A549 (cell line): ENCODE results near the gene ITGB1. TPM values are rescaled to one million over a fixed set of nuclear protein-coding genes. Genes with fewer than 3 reads are reported as not detected.

ENCODE experiments used
- ATAC-seq, 2 experiments: fragments of 200-7000 bp in 1 of 2; fragments of >200 bp in 1 of 2; cut with Nextera tagmentation in 1 of 2; cut with Tn5 transposase in 1 of 2; 3 replicates each; pipeline versions ENCODE4 v1.8.0 to v1.9.1; 2018 to 2020; ENCODE audit warnings: mild to moderate bottlenecking in 1 of 2, moderate library complexity in 1 of 2
- CTCF ChIA-PET: fragments of 300-600 bp; sonication (Branson Sonifier 250); formaldehyde crosslinking; extraction: SDS; loops from one replicate; lab custom pipeline; 2021; ENCODE audit warnings: antibody characterized with exemption, inconsistent platforms; lab: Yijun Ruan, JAX
- POLR2A ChIA-PET: fragments of 350-600 bp; formaldehyde crosslinking; extraction: SDS; loops from one replicate; lab custom pipeline; 2021; ENCODE audit warnings: antibody characterized with exemption, inconsistent platforms; lab: Yijun Ruan, JAX
- DNase-seq, 2 experiments: peaks; one replicate each; pipeline versions ENCODE4 v3.0.0 to v3.0.0-alpha.2; 2011 to 2016; ENCODE audit warnings: low read depth in 1 of 2, low spot score in 1 of 2
- FAIRE-seq: peaks from 2 replicates; lab custom pipeline; 2011; peaks lifted over from hg19 to GRCh38; lab: Jason Lieb, UNC
- H3K27ac ChIP-seq, 2 experiments: fragments of >200 bp; sonication (Bioruptor Twin); formaldehyde crosslinking; 3 replicates each; pipeline ENCODE4 v1.5.1; 2016 to 2017
- H3K4me1 ChIP-seq: fragments of >200 bp; sonication (Bioruptor Twin); formaldehyde crosslinking; 3 replicates; pipeline ENCODE4 v1.6.1; 2016
- H3K4me2 ChIP-seq: fragments of >200 bp; sonication (Bioruptor Twin); formaldehyde crosslinking; 3 replicates; pipeline ENCODE4 v1.6.1; 2016
- H3K4me3 ChIP-seq: fragments of >200 bp; sonication (Bioruptor Twin); formaldehyde crosslinking; 3 replicates; pipeline ENCODE4 v1.5.1; 2016
- H3K9me3 ChIP-seq: fragments of >200 bp; sonication (Bioruptor Twin); formaldehyde crosslinking; 3 replicates; pipeline ENCODE4 v1.6.1; 2016
- CHD2 ChIP-seq: fragments of 150-350 bp; IDR thresholded peaks from 2 replicates; pipeline ENCODE4 v1.6.1; 2014; ENCODE audit warnings: low read length; ENCODE audit not compliant: partially characterized antibody
- CTCF ChIP-seq: fragments of >200 bp; sonication (Bioruptor Twin); formaldehyde crosslinking; IDR thresholded peaks from 3 replicates; pipeline ENCODE4 v1.5.1; 2016
- EHF ChIP-seq: fragments of 250-450 bp; sonication (Bioruptor Pico); IDR thresholded peaks from 2 replicates; pipeline ENCODE4 v1.5.0; 2020; ENCODE audit warnings: mild to moderate bottlenecking
- ELK1 ChIP-seq: fragments of 150-350 bp; IDR thresholded peaks from 2 replicates; pipeline ENCODE4 v1.6.1; 2014; ENCODE audit warnings: low read depth, mild to moderate bottlenecking, low read length
- ESRRA ChIP-seq: fragments of 150-350 bp; IDR thresholded peaks from 2 replicates; pipeline ENCODE4 v1.6.1; 2014; ENCODE audit warnings: mild to moderate bottlenecking, low read length, borderline replicate concordance
- FOSL2 ChIP-seq, 2 experiments: fragments of 450-650 bp in 1 of 2; fragments of >200 bp in 1 of 2; sonication (Bioruptor Twin) in 1 of 2; formaldehyde crosslinking; IDR thresholded peaks; 2 replicates each; pipeline versions ENCODE4 v1.5.0 to v1.6.1; 2016 to 2020; ENCODE audit warnings: mild to moderate bottlenecking in 1 of 2, moderate library complexity in 1 of 2
- HDAC2 ChIP-seq: fragments of 200-600 bp; sonication (generic); IDR thresholded peaks from 2 replicates; pipeline ENCODE4 v1.6.1; 2016
- HMGXB4 ChIP-seq: fragments of 250-450 bp; sonication (Bioruptor Pico); IDR thresholded peaks from 2 replicates; pipeline ENCODE4 v1.5.0; 2021; ENCODE audit warnings: mild to moderate bottlenecking, moderate library complexity, borderline replicate concordance
- HOXB5 ChIP-seq: fragments of 250-450 bp; sonication (Bioruptor Pico); IDR thresholded peaks from 2 replicates; pipeline ENCODE4 v1.5.0; 2020; ENCODE audit warnings: mild to moderate bottlenecking, moderate library complexity
- JUN ChIP-seq, 2 experiments: fragments of >200 bp; sonication (Bioruptor Twin); formaldehyde crosslinking; IDR thresholded peaks; 2 replicates in 1 of 2; 3 replicates in 1 of 2; pipeline ENCODE4 v1.6.1; 2016 to 2017
- JUNB ChIP-seq: fragments of >200 bp; sonication (Bioruptor Twin); formaldehyde crosslinking; IDR thresholded peaks from 2 replicates; pipeline ENCODE4 v1.6.1; 2016
- KDM1A ChIP-seq: fragments of 200-600 bp; sonication (generic); IDR thresholded peaks from 2 replicates; pipeline ENCODE4 v1.6.1; 2016; ENCODE audit warnings: low read depth, mild to moderate bottlenecking
- KDM5A ChIP-seq: fragments of 200-600 bp; sonication (generic); IDR thresholded peaks from 2 replicates; pipeline ENCODE4 v1.6.1; 2016; ENCODE audit warnings: antibody characterized with exemption, mild to moderate bottlenecking
- MAX ChIP-seq: IDR thresholded peaks from 2 replicates; pipeline ENCODE4 v1.6.1; 2012
- NFE2L2 ChIP-seq: fragments of 150-350 bp; conservative IDR thresholded peaks from 2 replicates; pipeline ENCODE4 v1.6.1; 2014; ENCODE audit warnings: low read length
- NR3C1 ChIP-seq: fragments of >200 bp; sonication (Bioruptor Twin); formaldehyde crosslinking; IDR thresholded peaks from 3 replicates; pipeline ENCODE4 v1.6.1; 2017
- USF2 ChIP-seq: fragments of 450-650 bp; IDR thresholded peaks from 2 replicates; pipeline ENCODE4 v1.6.1; 2014; ENCODE audit warnings: antibody characterized with exemption
- ZFP36 ChIP-seq: fragments of 450-650 bp; IDR thresholded peaks from 2 replicates; pipeline ENCODE4 v1.6.1; 2014; ENCODE audit warnings: borderline replicate concordance; ENCODE audit not compliant: partially characterized antibody
- WGBS: methylation state at CpG from one replicate; pipeline ENCODE4 v1.1.6; 2017; ENCODE audit errors: missing lambda C conversion rate; 5-methylcytosine and 5-hydroxymethylcytosine counted together
- polyA plus RNA-seq, 4 experiments: library from polyadenylated mRNA; depleted of rRNA in 3 of 4; stranded (reverse); fragments of >200 nt; fragmentation: RNase III in 1 of 4; extraction: RNeasy Plus Mini Kit Qiagen cat#74134 plus additional on column Dnase treatment in 1 of 4; gene quantifications; 2 replicates in 3 of 4; 3 replicates in 1 of 4; pipeline ENCODE4 v1.2.3, GENCODE V29; 2011 to 2017

The ITGB1 gene
- polyA plus RNA-seq, 2 of the 4 experiments (the other 2 are of a cell fraction): 1,270 to 2,408 TPM

- 4% methylated on average over 4 of the region's 4 CpGs for WGBS
These were observed 14.4 kb upstream of the ITGB1 start for GRCh38 chr10:32972460-32972859.

More at GRCh38 chr10:32972460-32972859, 14.4 kb upstream of the ITGB1 start:
- peak; percentile 80 for FAIRE-seq
- TF ChIP-seq JUN (IDR thresholded peaks at IDR 0.05) (no peak), JUNB (no peak), HDAC2 (no peak), FOSL2 (IDR thresholded peaks at IDR 0.05) (no peak), FOSL2 (CRISPR knock-in tag; IDR thresholded peaks at IDR 0.05) (no peak), HMGXB4 (CRISPR knock-in tag) (no peak), HOXB5 (CRISPR knock-in tag) (peak; percentile 95), NR3C1 (no peak), ELK1 (no peak), KDM1A (no peak), ESRRA (no peak), USF2 (no peak), CTCF (no peak), EHF (CRISPR knock-in tag) (0 out of 2 replicates have a peak, but pooled peaks have one; percentile 7), NFE2L2 (no peak), CHD2 (no peak), ZFP36 (no peak), KDM5A (no peak), MAX (0 out of 2 replicates have a peak, but pooled peaks have one; percentile 16)
- TF ChIP-seq, all 56 proteins: peak for 3
- ChIA-PET CTCF (interaction anchor here (1.0 to 2.0 kb wide), 4 partner anchors 8 to 37 kb away, joined by 3 to 11 read pairs (median 5); no protein-coding TSS in a partner anchor), POLR2A (interaction anchor here (0.7 to 3.2 kb wide), 5 partner anchors 9 to 36 kb away, joined by 3 to 65 read pairs (median 8); no protein-coding TSS in a partner anchor)
- Histone ChIP-seq H3K4me3 (peak overlapping the region; percentile 10; the same call in 1 of the 3 replicates), H3K27ac (peak overlapping the region; percentile 89 to 94), H3K9me3 (0 out of 3 replicates have a peak, but pooled peaks cover under 1% of the 10 kb centered on the region), H3K4me2 (peak overlapping the region; percentile 84), H3K4me1 (peaks cover 65% of the 10 kb centered on the region)
- peak; percentile 21 to 61; a peak in 4 of 6 replicates for ATAC-seq
- DNase-seq: peak in 1 of 2 experiments; percentile 68
